Measurements from ENCODE around the gene KRT81.
"Not testable (repeated sequence)": the region's sequence is repeated elsewhere in the genome, so short reads cannot be mapped to it uniquely, and the experiment has no call there.

The KRT81 gene

GRCh38 chr12:52300796-52301691 is 9.7 kb upstream of the KRT81 start:
- H3K4me3 ChIP-seq (ENCODE audit: low read length in 2 of 2), result no peak overlapping the region
- no peak overlapping the region for H3K27ac ChIP-seq (ENCODE audit: low read depth in 2 of 2, low read length in 2 of 2)
- H3K27me3 ChIP-seq (ENCODE audit: control insufficient read depth in 2 of 2, insufficient read depth in 2 of 2, low read length in 2 of 2), result peaks cover 7% of the 10 kb centered on the region in 2 donors
- no peak overlapping the region for H3K9ac ChIP-seq (ENCODE audit: low read depth in 1 of 2, low read length in 2 of 2)
- H3K4me1 ChIP-seq (ENCODE audit: control insufficient read depth in 2 of 2, insufficient read depth in 2 of 2, low read length in 2 of 2), result no peaks in the 10 kb centered on the region
- H3K9me3 ChIP-seq (ENCODE audit: control insufficient read depth in 2 of 2, low read length in 2 of 2), result no peaks in the 10 kb centered on the region
- no peaks in the 10 kb centered on the region for H3K36me3 ChIP-seq (ENCODE audit: control insufficient read depth in 2 of 2, insufficient read depth in 2 of 2, low read length in 2 of 2)

- Histone ChIP-seq H3K36me3 (ENCODE audit: control insufficient read depth in 2 of 2, insufficient read depth in 2 of 2, low read length in 2 of 2) (no peaks in the 10 kb centered on the region), H3K9ac (ENCODE audit: low read depth in 1 of 2, low read length in 2 of 2) (no peak overlapping the region), H3K4me1 (ENCODE audit: control insufficient read depth in 2 of 2, insufficient read depth in 2 of 2, low read length in 2 of 2) (no peaks in the 10 kb centered on the region), H3K27me3 (ENCODE audit: control insufficient read depth in 2 of 2, insufficient read depth in 2 of 2, low read length in 2 of 2) (peaks cover 7% of the 10 kb centered on the region in 2 donors), H3K9me3 (ENCODE audit: control insufficient read depth in 2 of 2, low read length in 2 of 2) (no peaks in the 10 kb centered on the region), H3K4me3 (ENCODE audit: low read length in 2 of 2) (no peak overlapping the region), H3K27ac (ENCODE audit: low read depth in 2 of 2, low read length in 2 of 2) (no peak overlapping the region)
Observed at GRCh38 chr12:52298677-52299190, 7.4 kb upstream of the KRT81 start.

DNA sequence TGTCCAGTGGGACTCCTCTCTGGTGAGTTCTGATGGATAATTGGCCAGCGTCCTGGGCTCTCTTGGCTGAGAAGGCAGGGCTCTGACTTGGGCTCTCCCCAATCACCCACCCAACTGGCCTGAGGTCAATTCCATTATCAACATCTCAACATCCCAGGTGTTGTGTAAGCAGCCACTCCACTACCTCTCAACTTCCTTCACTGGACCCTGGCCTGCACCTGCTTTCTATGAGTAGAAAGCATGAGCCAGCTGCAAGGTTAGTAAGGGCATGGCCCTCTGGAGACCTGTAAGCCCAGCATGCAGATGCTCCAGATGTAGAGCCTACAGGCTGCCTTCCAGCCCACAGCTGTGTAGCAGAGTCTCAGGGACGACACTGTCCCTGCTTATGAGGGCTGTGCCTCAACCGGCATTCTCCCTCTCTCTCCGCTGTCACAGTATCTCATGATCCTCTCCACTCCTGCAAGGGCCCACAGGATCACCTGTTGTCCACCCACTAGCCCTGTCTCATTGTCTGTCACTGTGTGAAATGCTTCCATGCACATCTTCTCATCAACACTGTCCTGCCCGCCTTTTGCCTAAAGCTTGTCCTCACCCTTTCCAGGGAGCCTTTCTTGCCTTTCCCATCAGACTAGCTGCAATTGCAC is 5.4 kb upstream of the KRT81 start:
- Histone ChIP-seq H3K9ac (ENCODE audit: low read depth in 1 of 2, low read length in 2 of 2) (no peak overlapping the region), H3K9me3 (ENCODE audit: control insufficient read depth in 2 of 2, low read length in 2 of 2) (no peaks in the 10 kb centered on the region)

DNA sequence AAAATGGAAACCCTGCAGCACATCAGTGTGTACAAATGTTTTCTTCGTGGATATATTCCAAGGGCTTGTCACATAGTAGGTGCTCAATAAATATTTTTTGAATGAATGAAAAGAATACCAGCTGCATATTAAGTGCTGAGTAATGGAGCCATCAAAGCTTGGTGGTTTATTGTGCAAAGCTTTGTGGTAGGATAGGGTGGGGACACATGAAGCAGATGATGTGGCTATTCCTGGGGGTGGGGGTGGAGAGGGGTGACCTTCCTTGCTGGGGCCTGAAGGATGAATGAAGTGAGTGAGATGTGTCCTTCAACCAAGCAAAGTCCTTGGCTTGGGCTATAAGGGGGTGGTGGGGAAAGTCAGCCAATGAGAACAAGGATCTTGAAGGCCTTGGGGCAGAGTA is 4.3 kb upstream of the KRT81 start:
- Histone ChIP-seq H3K27me3 (ENCODE audit: control insufficient read depth in 2 of 2, insufficient read depth in 2 of 2, low read length in 2 of 2) (peaks cover 10% of the 10 kb centered on the region in 2 donors), H3K9me3 (ENCODE audit: control insufficient read depth in 2 of 2, low read length in 2 of 2) (no peaks in the 10 kb centered on the region), H3K27ac (ENCODE audit: low read depth in 2 of 2, low read length in 2 of 2) (no peak overlapping the region), H3K36me3 (ENCODE audit: control insufficient read depth in 2 of 2, insufficient read depth in 2 of 2, low read length in 2 of 2) (no peaks in the 10 kb centered on the region), H3K9ac (ENCODE audit: low read depth in 1 of 2, low read length in 2 of 2) (no peak overlapping the region), H3K4me3 (ENCODE audit: low read length in 2 of 2) (no peak overlapping the region), H3K4me1 (ENCODE audit: control insufficient read depth in 2 of 2, insufficient read depth in 2 of 2, low read length in 2 of 2) (no peaks in the 10 kb centered on the region)

More for the DNA sequence above, 5.4 kb upstream of the KRT81 start:
- no peak overlapping the region for H3K27ac ChIP-seq (ENCODE audit: low read depth in 2 of 2, low read length in 2 of 2)
- no peak overlapping the region for H3K4me3 ChIP-seq (ENCODE audit: low read length in 2 of 2)
- no peaks in the 10 kb centered on the region for H3K4me1 ChIP-seq (ENCODE audit: control insufficient read depth in 2 of 2, insufficient read depth in 2 of 2, low read length in 2 of 2)
- no peaks in the 10 kb centered on the region for H3K36me3 ChIP-seq (ENCODE audit: control insufficient read depth in 2 of 2, insufficient read depth in 2 of 2, low read length in 2 of 2)
- H3K27me3 ChIP-seq (ENCODE audit: control insufficient read depth in 2 of 2, insufficient read depth in 2 of 2, low read length in 2 of 2), result peaks cover 7 to 10% of the 10 kb centered on the region in 2 donors

DNA sequence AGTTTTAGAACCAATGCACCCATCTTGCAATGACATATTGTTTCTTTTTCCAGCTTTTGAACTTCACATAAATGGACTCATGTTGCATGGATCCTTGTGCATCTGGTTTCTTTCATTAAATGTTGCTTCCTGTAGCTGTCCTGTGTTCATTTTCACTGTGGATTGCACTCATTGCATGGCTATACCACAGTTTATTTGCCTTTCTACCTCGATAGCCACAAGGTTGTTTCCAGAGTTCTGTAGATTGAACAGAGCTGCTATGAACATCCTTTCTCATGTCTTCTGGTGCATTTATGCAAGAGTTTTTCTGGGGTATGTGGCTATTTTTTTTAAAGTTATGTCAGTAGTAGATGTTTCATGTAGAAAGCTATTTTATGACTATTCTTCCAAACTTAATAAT is 3.5 kb upstream of the KRT81 start:
- Histone ChIP-seq H3K36me3 (ENCODE audit: control insufficient read depth in 2 of 2, insufficient read depth in 2 of 2, low read length in 2 of 2) (no peaks in the 10 kb centered on the region), H3K27me3 (ENCODE audit: control insufficient read depth in 2 of 2, insufficient read depth in 2 of 2, low read length in 2 of 2) (peaks cover 10% of the 10 kb centered on the region in 2 donors), H3K27ac (ENCODE audit: low read depth in 2 of 2, low read length in 2 of 2) (no peak overlapping the region), H3K4me3 (ENCODE audit: low read length in 2 of 2) (no peak overlapping the region), H3K4me1 (ENCODE audit: control insufficient read depth in 2 of 2, insufficient read depth in 2 of 2, low read length in 2 of 2) (no peaks in the 10 kb centered on the region), H3K9ac (ENCODE audit: low read depth in 1 of 2, low read length in 2 of 2) (no peak overlapping the region), H3K9me3 (ENCODE audit: control insufficient read depth in 2 of 2, low read length in 2 of 2) (no peaks in the 10 kb centered on the region)

GRCh38 chr12:52293926-52294325 is 2.6 kb upstream of the KRT81 start:
- Histone ChIP-seq H3K4me1 (ENCODE audit: control insufficient read depth in 2 of 2, insufficient read depth in 2 of 2, low read length in 2 of 2) (no peaks in the 10 kb centered on the region), H3K4me3 (ENCODE audit: low read length in 2 of 2) (no peak overlapping the region), H3K27me3 (ENCODE audit: control insufficient read depth in 2 of 2, insufficient read depth in 2 of 2, low read length in 2 of 2) (peaks cover 10% of the 10 kb centered on the region in 2 donors), H3K36me3 (ENCODE audit: control insufficient read depth in 2 of 2, insufficient read depth in 2 of 2, low read length in 2 of 2) (no peaks in the 10 kb centered on the region), H3K9me3 (ENCODE audit: control insufficient read depth in 2 of 2, low read length in 2 of 2) (no peaks in the 10 kb centered on the region), H3K27ac (ENCODE audit: low read depth in 2 of 2, low read length in 2 of 2) (no peak overlapping the region), H3K9ac (ENCODE audit: low read depth in 1 of 2, low read length in 2 of 2) (no peak overlapping the region)

DNA sequence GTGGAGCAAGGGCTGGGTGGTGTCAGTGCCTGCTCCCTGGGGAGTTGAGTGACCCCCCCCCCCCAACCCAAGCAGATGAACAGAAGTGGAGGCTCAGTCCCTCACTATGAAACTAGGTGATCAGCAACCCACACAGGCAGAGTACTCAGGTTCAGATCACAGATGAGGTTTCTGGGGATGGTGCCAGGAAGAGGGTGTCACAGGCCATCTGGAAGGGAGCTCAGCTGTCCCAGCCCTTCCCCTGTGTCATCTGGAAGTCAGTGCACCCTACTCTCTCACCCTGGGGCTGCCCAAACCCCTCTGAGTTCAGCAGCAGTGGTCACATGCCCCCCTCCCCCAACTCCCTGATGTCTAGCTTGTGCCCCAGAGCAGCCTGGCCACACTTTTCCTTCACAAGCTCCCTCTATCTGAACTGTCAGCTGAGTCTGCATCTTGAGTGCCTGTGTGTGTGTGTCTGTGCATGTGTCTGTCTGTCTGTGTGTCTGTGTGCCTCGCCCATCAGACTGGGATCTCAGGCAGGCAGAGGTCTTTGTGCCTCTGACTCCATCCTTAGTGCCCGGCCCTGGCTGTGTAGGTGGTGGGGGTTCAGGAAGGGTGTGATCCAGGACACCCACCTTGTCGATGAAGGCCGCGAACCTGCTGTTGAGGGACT is 725 bp downstream of the KRT81 start:
- H3K9ac ChIP-seq (ENCODE audit: low read depth in 1 of 2, low read length in 2 of 2); H3K9me3 ChIP-seq (ENCODE audit: control insufficient read depth in 2 of 2, low read length in 2 of 2); H3K4me3 ChIP-seq (ENCODE audit: low read length in 2 of 2); H3K4me1 ChIP-seq (ENCODE audit: control insufficient read depth in 2 of 2, insufficient read depth in 2 of 2, low read length in 2 of 2); H3K27ac ChIP-seq (ENCODE audit: low read depth in 2 of 2, low read length in 2 of 2); H3K36me3 ChIP-seq (ENCODE audit: control insufficient read depth in 2 of 2, insufficient read depth in 2 of 2, low read length in 2 of 2); H3K27me3 ChIP-seq (ENCODE audit: control insufficient read depth in 2 of 2, insufficient read depth in 2 of 2, low read length in 2 of 2): not testable (repeated sequence)

GRCh38 chr12:52287816-52288805 is 3.2 kb downstream of the KRT81 start:
- H3K27ac ChIP-seq (ENCODE audit: low read depth in 2 of 2, low read length in 2 of 2); H3K36me3 ChIP-seq (ENCODE audit: control insufficient read depth in 2 of 2, insufficient read depth in 2 of 2, low read length in 2 of 2); H3K27me3 ChIP-seq (ENCODE audit: control insufficient read depth in 2 of 2, insufficient read depth in 2 of 2, low read length in 2 of 2); H3K4me3 ChIP-seq (ENCODE audit: low read length in 2 of 2); H3K9me3 ChIP-seq (ENCODE audit: control insufficient read depth in 2 of 2, low read length in 2 of 2); H3K9ac ChIP-seq (ENCODE audit: low read depth in 1 of 2, low read length in 2 of 2); H3K4me1 ChIP-seq (ENCODE audit: control insufficient read depth in 2 of 2, insufficient read depth in 2 of 2, low read length in 2 of 2): not testable (repeated sequence)

GRCh38 chr12:52286857-52287785 is 4.2 kb downstream of the KRT81 start:
- not testable (repeated sequence) for H3K4me1 ChIP-seq (ENCODE audit: control insufficient read depth in 2 of 2, insufficient read depth in 2 of 2, low read length in 2 of 2); H3K4me3 ChIP-seq (ENCODE audit: low read length in 2 of 2); H3K27me3 ChIP-seq (ENCODE audit: control insufficient read depth in 2 of 2, insufficient read depth in 2 of 2, low read length in 2 of 2); H3K9ac ChIP-seq (ENCODE audit: low read depth in 1 of 2, low read length in 2 of 2); H3K9me3 ChIP-seq (ENCODE audit: control insufficient read depth in 2 of 2, low read length in 2 of 2); H3K36me3 ChIP-seq (ENCODE audit: control insufficient read depth in 2 of 2, insufficient read depth in 2 of 2, low read length in 2 of 2); H3K27ac ChIP-seq (ENCODE audit: low read depth in 2 of 2, low read length in 2 of 2)
